GM12878 (cell line): ENCODE measurements around the gene SEMA3A. TPM values are rescaled to one million over a fixed set of nuclear protein-coding genes. Genes with fewer than 3 reads are reported as not detected.
A peak's percentile ranks its signal among the peaks of the same experiment; 100 is the strongest.

Source experiments
- ATAC-seq: fragments of 200-7000 bp; cut with Tn5 transposase; 3 replicates; pipeline ENCODE4 v1.9.1; 2020; ENCODE audit warnings: mild to moderate bottlenecking, moderate library complexity
- BruUV-seq: library from RNA; stranded (reverse); fragments of 400-500 nt; replicated peaks from 2 replicates; lab custom pipeline; 2021; lab: Mats Ljungman, UMichigan
- CTCF ChIA-PET: fragments of 300-600 bp; sonication (Branson Sonifier 250); formaldehyde crosslinking; extraction: SDS; loops from one replicate; lab custom pipeline; 2021; ENCODE audit warnings: inconsistent platforms; lab: Yijun Ruan, JAX
- POLR2A ChIA-PET: fragments of 350-600 bp; formaldehyde crosslinking; extraction: SDS; loops from one replicate; lab custom pipeline; 2021; ENCODE audit warnings: inconsistent platforms; lab: Charles Lee
- RAD21 ChIA-PET: fragments of 300-600 bp; sonication (Branson Sonifier 250); formaldehyde crosslinking; loops from one replicate; lab custom pipeline; 2023; ENCODE audit warnings: antibody characterized with exemption; ENCODE audit not compliant: unreplicated experiment; lab: Charles Lee
- SMC1A ChIA-PET: fragments of 300-600 bp; sonication (Branson Sonifier 250); formaldehyde crosslinking; loops from one replicate; lab custom pipeline; 2023; ENCODE audit not compliant: unreplicated experiment, uncharacterized antibody; lab: Charles Lee
- DNase-seq: peaks from one replicate; pipeline ENCODE4 v3.0.0-alpha.2; 2011; ENCODE audit warnings: low read depth, low spot score
- FAIRE-seq: peaks from 3 replicates; lab custom pipeline; 2011; peaks lifted over from hg19 to GRCh38; lab: Jason Lieb, UNC
- H2AFZ ChIP-seq: 2 replicates; pipeline ENCODE4 v1.6.0; 2011; ENCODE audit warnings: low read depth, low read length, control low read depth; ENCODE audit not compliant: control insufficient read depth
- H3K27ac ChIP-seq: 2 replicates; pipeline ENCODE4 v1.5.1; 2011; ENCODE audit warnings: control low read depth; ENCODE audit not compliant: control insufficient read depth, insufficient read depth
- H3K27me3 ChIP-seq, 2 experiments: replicated peaks in 1 of 2; 2 replicates each; pipeline versions ENCODE4 v1.6.0 to v1.6.1; 2011; ENCODE audit warnings: low read length in 1 of 2; ENCODE audit not compliant: control insufficient read depth in 2 of 2, insufficient read depth in 2 of 2
- H3K36me3 ChIP-seq, 2 experiments: 2 replicates each; pipeline ENCODE4 v1.5.1; 2011; ENCODE audit warnings: low read length in 1 of 2; ENCODE audit not compliant: control insufficient read depth in 2 of 2, insufficient read depth in 2 of 2
- H3K4me1 ChIP-seq: 2 replicates; pipeline ENCODE4 v1.6.1; 2011; ENCODE audit warnings: mild to moderate bottlenecking, low read length, moderate library complexity, mixed read lengths; ENCODE audit not compliant: control insufficient read depth, insufficient read depth
- H3K4me2 ChIP-seq: 2 replicates; pipeline ENCODE4 v1.6.0; 2011; ENCODE audit warnings: control low read depth; ENCODE audit not compliant: control insufficient read depth, insufficient read depth
- H3K4me3 ChIP-seq: fragments of 200-600 bp; sonication (generic); 2 replicates; pipeline ENCODE4 v1.5.1; 2016
- H3K79me2 ChIP-seq: 2 replicates; pipeline ENCODE4 v1.6.0; 2011; ENCODE audit warnings: low read length; ENCODE audit not compliant: control insufficient read depth, insufficient read depth
- H3K9ac ChIP-seq: 2 replicates; pipeline ENCODE4 v1.8.0; 2011; ENCODE audit warnings: low read length, control low read depth, mixed read lengths; ENCODE audit not compliant: control insufficient read depth, insufficient read depth
- H3K9me3 ChIP-seq: replicated peaks from 3 replicates; pipeline ENCODE4 v1.5.1; 2011; ENCODE audit warnings: mild to moderate bottlenecking, low read length; ENCODE audit not compliant: control insufficient read depth, insufficient read depth
- H4K20me1 ChIP-seq: 2 replicates; pipeline ENCODE4 v1.6.0; 2011; ENCODE audit not compliant: control insufficient read depth, insufficient read depth
- CBX5 ChIP-seq: sonication (generic); IDR thresholded peaks from 2 replicates; pipeline ENCODE4 v1.6.1; 2016; ENCODE audit warnings: low read depth, moderate library complexity, mild to moderate bottlenecking, inconsistent platforms
- EED ChIP-seq: sonication (generic); IDR thresholded peaks from 2 replicates; pipeline ENCODE4 v1.6.1; 2016; ENCODE audit warnings: antibody characterized with exemption, low read depth
- EGR1 ChIP-seq, 2 experiments: IDR thresholded peaks; 1 replicate in 1 of 2; 2 replicates in 1 of 2; pipeline ENCODE4 v1.6.1; 2011 to 2012; ENCODE audit warnings: low read depth in 2 of 2, low read length in 2 of 2, borderline replicate concordance in 1 of 2, mild to moderate bottlenecking in 1 of 2, moderate library complexity in 1 of 2
- EP300 ChIP-seq, 2 experiments: fragments of 150-350 bp in 1 of 2; IDR thresholded peaks; 2 replicates each; pipeline ENCODE4 v1.6.1; 2011 to 2012; ENCODE audit warnings: low read depth in 2 of 2, low read length in 2 of 2, borderline replicate concordance in 1 of 2, improper control_type of control experiment in 1 of 2, inconsistent platforms in 1 of 2; ENCODE audit not compliant: control insufficient read depth in 1 of 2
- HDAC2 ChIP-seq: fragments of 200-600 bp; sonication (generic); IDR thresholded peaks from 2 replicates; pipeline ENCODE4 v1.6.1; 2017
- LARP7 ChIP-seq: fragments of 450-650 bp; IDR thresholded peaks from 2 replicates; pipeline ENCODE4 v1.6.1; 2017; ENCODE audit warnings: mild to moderate bottlenecking
- MXI1 ChIP-seq: fragments of 150-350 bp; IDR thresholded peaks from 2 replicates; pipeline ENCODE4 v1.6.1; 2011; ENCODE audit warnings: low read depth, mild to moderate bottlenecking, inconsistent platforms, low read length, improper control_type of control experiment
- NFIC ChIP-seq: IDR thresholded peaks from 2 replicates; pipeline ENCODE4 v1.6.1; 2012; ENCODE audit warnings: low read depth, mild to moderate bottlenecking, inconsistent platforms, low read length, moderate library complexity
- POLR2A ChIP-seq: IDR thresholded peaks from 2 replicates; pipeline ENCODE4 v1.6.1; 2011; ENCODE audit warnings: low read depth, mild to moderate bottlenecking, low read length
- POU2F2 ChIP-seq: IDR thresholded peaks from 3 replicates; pipeline ENCODE4 v1.6.1; 2011; ENCODE audit warnings: low read depth, mild to moderate bottlenecking, low read length, borderline replicate concordance
- STAT1 ChIP-seq: fragments of 450-650 bp; conservative IDR thresholded peaks from 2 replicates; pipeline ENCODE4 v1.6.1; 2014; ENCODE audit warnings: antibody characterized with exemption, mild to moderate bottlenecking
- ZNF274 ChIP-seq: IDR thresholded peaks from one replicate; pipeline ENCODE4 v1.8.0; 2011; ENCODE audit not compliant: insufficient read length, insufficient read depth
- WGBS: methylation state at CpG from one replicate; pipeline ENCODE4 v1.1.6; 2016; ENCODE audit warnings: low lambda C conversion rate; ENCODE audit not compliant: insufficient replicate concordance, insufficient coverage; ENCODE audit errors: missing lambda C conversion rate; 5-methylcytosine and 5-hydroxymethylcytosine counted together
- in situ Hi-C: fragments of 300-500 bp; cut with MboI; formaldehyde crosslinking; loops from 9 replicates; pipeline ENCODE4 v1.14.3; 2018; ENCODE audit warnings: mixed read lengths
- intact Hi-C: fragments of 100-400 bp; cut with micrococcal nuclease; formaldehyde crosslinking; loops from one replicate; pipeline ENCODE4 v1.14.2; 2022; ENCODE audit not compliant: unreplicated experiment
- polyA plus RNA-seq, 11 experiments: library from polyadenylated mRNA; depleted of rRNA in 4 of 11; unstranded in 6 of 11; stranded (reverse) in 5 of 11; fragments of >200 nt; fragmentation: Nextera tagmentation in 4 of 11; fragmentation: Illumina TruSeq in 1 of 11; extraction: Ambion mirVana in 4 of 11; extraction: Trizol in 1 of 11; gene quantifications; 1 replicate in 1 of 11; 2 replicates in 10 of 11; pipeline versions ENCODE4 v1.2.1 to v1.2.3, GENCODE V29; 2011 to 2016; ENCODE audit warnings: inconsistent platforms in 2 of 11, missing spikeins in 2 of 11, low read depth in 1 of 11
- total RNA-seq, 4 experiments: library from RNA; depleted of rRNA in 3 of 4; stranded (reverse); fragments of >200 nt in 3 of 4; fragmentation: Illumina TruSeq in 1 of 4; extraction: Trizol in 1 of 4; gene quantifications; 2 replicates each; pipeline versions ENCODE4 v1.2.1 to v1.2.3, GENCODE V29; 2013 to 2021
- TF ChIP-seq, protein P1 (sequence below): fragments of 450-650 bp; formaldehyde crosslinking; IDR thresholded peaks from 2 replicates; pipeline ENCODE4 v1.4.0; 2020; ENCODE audit warnings: mild to moderate bottlenecking, moderate library complexity
- TF ChIP-seq, protein P2 (sequence below): fragments of 450-650 bp; conservative IDR thresholded peaks from 2 replicates; pipeline ENCODE4 v1.6.1; 2017; ENCODE audit warnings: mild to moderate bottlenecking, moderate library complexity
- TF ChIP-seq, protein P3 (sequence below), 3 experiments: IDR thresholded peaks in 2 of 3; conservative IDR thresholded peaks in 1 of 3; 2 replicates each; pipeline ENCODE4 v1.5.1; 2011; ENCODE audit warnings: low read depth in 3 of 3, low read length in 3 of 3, mild to moderate bottlenecking in 3 of 3, control low read depth in 2 of 3, moderate library complexity in 2 of 3, inconsistent platforms in 1 of 3, mixed read lengths in 1 of 3; ENCODE audit not compliant: control insufficient read depth in 2 of 3, insufficient read depth in 1 of 3; ENCODE audit errors: extremely low read depth in 1 of 3

SEMA3A gene
- total and polyA plus RNA-seq, 10 of the 15 experiments (the other 5 are each of a cell fraction or from before 2014, with no cell fraction given), result 0.01 to 3.3 (median 0.24) TPM

DNA sequence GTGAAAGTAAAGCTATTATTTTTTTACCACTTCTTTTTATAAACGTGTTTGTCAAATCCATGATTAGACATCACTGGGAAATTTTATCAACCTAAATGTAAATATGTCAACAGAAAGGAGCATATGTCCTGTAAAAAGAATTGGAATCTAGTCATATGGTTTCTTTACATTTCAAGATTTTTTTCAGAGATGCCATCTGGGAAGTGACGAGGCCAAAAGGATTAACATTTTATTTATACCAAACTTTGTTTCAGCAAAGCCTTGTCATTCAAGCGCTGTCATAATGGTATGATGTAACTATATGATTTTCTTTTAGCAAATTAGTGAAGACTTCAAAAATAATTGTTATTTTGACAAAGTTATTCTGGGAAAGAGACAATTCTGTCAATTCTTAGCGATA lies 117.3 kb downstream of the SEMA3A start (continued):
- TF ChIP-seq, protein P1, sequence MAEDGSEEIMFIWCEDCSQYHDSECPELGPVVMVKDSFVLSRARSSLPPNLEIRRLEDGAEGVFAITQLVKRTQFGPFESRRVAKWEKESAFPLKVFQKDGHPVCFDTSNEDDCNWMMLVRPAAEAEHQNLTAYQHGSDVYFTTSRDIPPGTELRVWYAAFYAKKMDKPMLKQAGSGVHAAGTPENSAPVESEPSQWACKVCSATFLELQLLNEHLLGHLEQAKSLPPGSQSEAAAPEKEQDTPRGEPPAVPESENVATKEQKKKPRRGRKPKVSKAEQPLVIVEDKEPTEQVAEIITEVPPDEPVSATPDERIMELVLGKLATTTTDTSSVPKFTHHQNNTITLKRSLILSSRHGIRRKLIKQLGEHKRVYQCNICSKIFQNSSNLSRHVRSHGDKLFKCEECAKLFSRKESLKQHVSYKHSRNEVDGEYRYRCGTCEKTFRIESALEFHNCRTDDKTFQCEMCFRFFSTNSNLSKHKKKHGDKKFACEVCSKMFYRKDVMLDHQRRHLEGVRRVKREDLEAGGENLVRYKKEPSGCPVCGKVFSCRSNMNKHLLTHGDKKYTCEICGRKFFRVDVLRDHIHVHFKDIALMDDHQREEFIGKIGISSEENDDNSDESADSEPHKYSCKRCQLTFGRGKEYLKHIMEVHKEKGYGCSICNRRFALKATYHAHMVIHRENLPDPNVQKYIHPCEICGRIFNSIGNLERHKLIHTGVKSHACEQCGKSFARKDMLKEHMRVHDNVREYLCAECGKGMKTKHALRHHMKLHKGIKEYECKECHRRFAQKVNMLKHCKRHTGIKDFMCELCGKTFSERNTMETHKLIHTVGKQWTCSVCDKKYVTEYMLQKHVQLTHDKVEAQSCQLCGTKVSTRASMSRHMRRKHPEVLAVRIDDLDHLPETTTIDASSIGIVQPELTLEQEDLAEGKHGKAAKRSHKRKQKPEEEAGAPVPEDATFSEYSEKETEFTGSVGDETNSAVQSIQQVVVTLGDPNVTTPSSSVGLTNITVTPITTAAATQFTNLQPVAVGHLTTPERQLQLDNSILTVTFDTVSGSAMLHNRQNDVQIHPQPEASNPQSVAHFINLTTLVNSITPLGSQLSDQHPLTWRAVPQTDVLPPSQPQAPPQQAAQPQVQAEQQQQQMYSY (CRISPR knock-in tag), result no peak

DNA sequence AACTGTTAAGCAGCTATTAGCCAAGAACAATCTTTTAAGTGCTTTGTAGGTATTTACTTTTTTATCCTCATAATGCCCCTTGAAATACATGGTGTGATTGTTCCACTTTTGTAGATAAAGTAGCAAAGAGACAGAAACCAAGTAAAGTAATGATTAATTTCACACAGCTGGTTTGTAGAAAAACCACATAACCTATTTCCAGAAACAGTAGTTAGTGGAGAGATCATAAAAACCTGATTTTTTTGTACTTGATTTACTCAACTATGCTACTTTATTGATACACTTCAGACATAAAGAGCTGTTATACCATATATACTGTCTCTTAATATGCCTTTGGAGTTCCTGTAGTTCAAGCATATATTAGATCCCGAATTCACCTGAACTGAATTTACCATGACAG lies 118.4 kb downstream of the SEMA3A start:
- in situ Hi-C loops, result no loop called here
- ChIA-PET POLR2A (no interaction called here), SMC1A (interaction anchor here (0.8 to 1.5 kb wide), 4 partner anchors 16 to 303 kb away, joined by 3 to 5 read pairs (median 4); no protein-coding TSS in a partner anchor), CTCF (interaction anchor here (1.1 to 1.4 kb wide), 3 partner anchors 16 to 127 kb away, joined by 3 read pairs; no protein-coding TSS in a partner anchor), RAD21 (interaction anchor here (0.7 kb wide), 1 partner anchor 17 kb away, joined by 3 read pairs; no protein-coding TSS in a partner anchor)
- DNase-seq (no peak), FAIRE-seq (no peak), ATAC-seq (peak; percentile 30; the same call in 2 of the 3 replicates)
- Histone ChIP-seq H3K4me1 (no peaks in the 10 kb centered on the region), H2AFZ (no peak overlapping the region), H3K27ac (no peak overlapping the region), H3K9me3 (no peaks in the 10 kb centered on the region), H3K4me2 (no peak overlapping the region), H3K9ac (no peak overlapping the region), H3K27me3 (no peaks in the 10 kb centered on the region), H3K79me2 (no peaks in the 10 kb centered on the region), H4K20me1 (no peaks in the 10 kb centered on the region), H3K4me3 (no peak overlapping the region), H3K36me3 (no peaks in the 10 kb centered on the region)
- no TSS peak for BruUV-seq
- intact Hi-C loops, result no loop called here
- TF ChIP-seq NFIC, result no peak
- no peak for TF ChIP-seq LARP7
- TF ChIP-seq EGR1 (IDR thresholded peaks at IDR 0.05; ENCODE audit: borderline replicate concordance in 1 of 2, low read depth in 2 of 2, low read length in 2 of 2), result no peak
- TF ChIP-seq EP300 (IDR thresholded peaks at IDR 0.05; ENCODE audit: borderline replicate concordance in 1 of 2, control insufficient read depth in 1 of 2, low read depth in 2 of 2, low read length in 2 of 2), result no peak
- TF ChIP-seq STAT1, result no peak
- no peak for TF ChIP-seq POU2F2
- TF ChIP-seq EED, result no peak
- no peak for TF ChIP-seq HDAC2
- TF ChIP-seq, protein P2, sequence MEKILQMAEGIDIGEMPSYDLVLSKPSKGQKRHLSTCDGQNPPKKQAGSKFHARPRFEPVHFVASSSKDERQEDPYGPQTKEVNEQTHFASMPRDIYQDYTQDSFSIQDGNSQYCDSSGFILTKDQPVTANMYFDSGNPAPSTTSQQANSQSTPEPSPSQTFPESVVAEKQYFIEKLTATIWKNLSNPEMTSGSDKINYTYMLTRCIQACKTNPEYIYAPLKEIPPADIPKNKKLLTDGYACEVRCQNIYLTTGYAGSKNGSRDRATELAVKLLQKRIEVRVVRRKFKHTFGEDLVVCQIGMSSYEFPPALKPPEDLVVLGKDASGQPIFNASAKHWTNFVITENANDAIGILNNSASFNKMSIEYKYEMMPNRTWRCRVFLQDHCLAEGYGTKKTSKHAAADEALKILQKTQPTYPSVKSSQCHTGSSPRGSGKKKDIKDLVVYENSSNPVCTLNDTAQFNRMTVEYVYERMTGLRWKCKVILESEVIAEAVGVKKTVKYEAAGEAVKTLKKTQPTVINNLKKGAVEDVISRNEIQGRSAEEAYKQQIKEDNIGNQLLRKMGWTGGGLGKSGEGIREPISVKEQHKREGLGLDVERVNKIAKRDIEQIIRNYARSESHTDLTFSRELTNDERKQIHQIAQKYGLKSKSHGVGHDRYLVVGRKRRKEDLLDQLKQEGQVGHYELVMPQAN, result no peak
- no peak for TF ChIP-seq MXI1
- no peak for TF ChIP-seq POLR2A
- no peak for TF ChIP-seq CBX5
- TF ChIP-seq, protein P3, sequence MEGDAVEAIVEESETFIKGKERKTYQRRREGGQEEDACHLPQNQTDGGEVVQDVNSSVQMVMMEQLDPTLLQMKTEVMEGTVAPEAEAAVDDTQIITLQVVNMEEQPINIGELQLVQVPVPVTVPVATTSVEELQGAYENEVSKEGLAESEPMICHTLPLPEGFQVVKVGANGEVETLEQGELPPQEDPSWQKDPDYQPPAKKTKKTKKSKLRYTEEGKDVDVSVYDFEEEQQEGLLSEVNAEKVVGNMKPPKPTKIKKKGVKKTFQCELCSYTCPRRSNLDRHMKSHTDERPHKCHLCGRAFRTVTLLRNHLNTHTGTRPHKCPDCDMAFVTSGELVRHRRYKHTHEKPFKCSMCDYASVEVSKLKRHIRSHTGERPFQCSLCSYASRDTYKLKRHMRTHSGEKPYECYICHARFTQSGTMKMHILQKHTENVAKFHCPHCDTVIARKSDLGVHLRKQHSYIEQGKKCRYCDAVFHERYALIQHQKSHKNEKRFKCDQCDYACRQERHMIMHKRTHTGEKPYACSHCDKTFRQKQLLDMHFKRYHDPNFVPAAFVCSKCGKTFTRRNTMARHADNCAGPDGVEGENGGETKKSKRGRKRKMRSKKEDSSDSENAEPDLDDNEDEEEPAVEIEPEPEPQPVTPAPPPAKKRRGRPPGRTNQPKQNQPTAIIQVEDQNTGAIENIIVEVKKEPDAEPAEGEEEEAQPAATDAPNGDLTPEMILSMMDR (IDR thresholded peaks at IDR 0.05 in 2 of 3, conservative IDR thresholded peaks at IDR 0.05 in 1 of 3; ENCODE audit: control insufficient read depth in 2 of 3, extremely low read depth in 1 of 3, insufficient read depth in 1 of 3, low read depth in 3 of 3, low read length in 3 of 3), result no peak
- no peak for TF ChIP-seq ZNF274
- WGBS, result 3% methylated on average over 1 of the region's 1 CpG
